ENCODE results near the gene INTS7. TPM values are rescaled to one million over a fixed set of nuclear protein-coding genes. Genes with fewer than 3 reads are reported as not detected.

The INTS7 gene
- total and polyA plus RNA-seq, 9 of the 15 experiments (the other 6 are each of a cell fraction or from before 2014, with no cell fraction given), result 27.3 to 68.4 (median 40.4) TPM

DNA sequence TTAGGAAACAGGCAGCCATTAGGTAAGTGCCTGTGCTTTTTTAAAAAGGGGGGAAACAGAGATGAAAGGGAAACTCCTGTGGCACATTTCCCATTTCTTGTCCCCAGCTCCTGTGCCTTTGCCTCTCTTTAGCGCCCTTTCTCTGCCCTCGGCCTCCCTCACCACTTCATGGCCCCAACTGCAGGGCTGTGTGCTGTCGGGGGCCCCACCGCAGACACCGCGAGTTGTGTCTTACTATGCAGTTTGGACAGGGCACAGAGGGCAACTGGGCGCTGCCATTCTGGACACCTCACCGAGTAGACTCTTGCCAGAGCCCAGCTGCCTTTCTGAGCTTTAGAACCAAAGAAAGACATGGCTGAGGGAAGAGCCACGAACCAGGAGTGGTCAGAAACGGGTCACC, 111.1 kb downstream of the INTS7 start:
- intact Hi-C loops (cut with micrococcal nuclease) (no loop called here), in situ Hi-C loops (cut with MboI) (no loop called here)
- CTCF ChIA-PET (ENCODE audit: low intra/inter-chr PET ratio), result no interaction called here
- no peaks in the 10 kb centered on the region; a peak in 1 of 5 replicates for H3K27me3 ChIP-seq (ENCODE audit: control insufficient read depth in 2 of 2, insufficient read depth in 2 of 2, low read length in 2 of 2)
- H3K4me1 ChIP-seq (replicated peaks in 1 of 2; ENCODE audit: control insufficient read depth in 2 of 2, insufficient read depth in 2 of 2, low read length in 2 of 2), result peaks cover 4 to 26% of the 10 kb centered on the region in 2 experiments; a peak in 4 of 5 replicates
- no TSS peak for BruUV-seq (replicated peaks)
- DNase-seq (ENCODE audit: extremely low read depth in 1 of 4, low spot score in 3 of 4) (no peak), FAIRE-seq (no peak), ATAC-seq (no peak)
- H3K9ac ChIP-seq (ENCODE audit: insufficient read depth in 1 of 2, low read depth in 2 of 2, low read length in 2 of 2), result no peak overlapping the region
- no peaks in the 10 kb centered on the region for H3K9me3 ChIP-seq (replicated peaks; ENCODE audit: control insufficient read depth, insufficient read depth, low read depth, low read length)
- no peaks in the 10 kb centered on the region for H4K20me1 ChIP-seq (replicated peaks; ENCODE audit: control insufficient read depth, insufficient read depth, low read length)
- no peak overlapping the region for H3K4me3 ChIP-seq
- H3K79me2 ChIP-seq (ENCODE audit: control insufficient read depth, insufficient read depth, low read length), result no peaks in the 10 kb centered on the region
- 49% methylated on average over 10 of the region's 10 CpGs for WGBS (ENCODE audit: insufficient coverage, low coverage, missing lambda C conversion rate)
- H3K36me3 ChIP-seq (ENCODE audit: control insufficient read depth, insufficient read depth, low read length), result no peaks in the 10 kb centered on the region
- H2AFZ ChIP-seq (ENCODE audit: low read depth, low read length), result peak overlapping the region; percentile 28; the same call in 1 of the 2 replicates
- POLR2A ChIA-PET, result interaction anchor here (0.8 to 1.4 kb wide), 3 partner anchors 10 to 249 kb away, joined by 3 to 4 read pairs (median 3); partner anchors contain the start of gene NEK2
- no peak overlapping the region for H3K27ac ChIP-seq (ENCODE audit: extremely low read depth, low read depth, low read length)
- no peak overlapping the region for H3K4me2 ChIP-seq (ENCODE audit: insufficient read depth, low read length)
- no peaks in the 10 kb centered on the region for H3K9me1 ChIP-seq (ENCODE audit: control insufficient read depth, insufficient read depth, low read length)
- TF ChIP-seq, protein P1, sequence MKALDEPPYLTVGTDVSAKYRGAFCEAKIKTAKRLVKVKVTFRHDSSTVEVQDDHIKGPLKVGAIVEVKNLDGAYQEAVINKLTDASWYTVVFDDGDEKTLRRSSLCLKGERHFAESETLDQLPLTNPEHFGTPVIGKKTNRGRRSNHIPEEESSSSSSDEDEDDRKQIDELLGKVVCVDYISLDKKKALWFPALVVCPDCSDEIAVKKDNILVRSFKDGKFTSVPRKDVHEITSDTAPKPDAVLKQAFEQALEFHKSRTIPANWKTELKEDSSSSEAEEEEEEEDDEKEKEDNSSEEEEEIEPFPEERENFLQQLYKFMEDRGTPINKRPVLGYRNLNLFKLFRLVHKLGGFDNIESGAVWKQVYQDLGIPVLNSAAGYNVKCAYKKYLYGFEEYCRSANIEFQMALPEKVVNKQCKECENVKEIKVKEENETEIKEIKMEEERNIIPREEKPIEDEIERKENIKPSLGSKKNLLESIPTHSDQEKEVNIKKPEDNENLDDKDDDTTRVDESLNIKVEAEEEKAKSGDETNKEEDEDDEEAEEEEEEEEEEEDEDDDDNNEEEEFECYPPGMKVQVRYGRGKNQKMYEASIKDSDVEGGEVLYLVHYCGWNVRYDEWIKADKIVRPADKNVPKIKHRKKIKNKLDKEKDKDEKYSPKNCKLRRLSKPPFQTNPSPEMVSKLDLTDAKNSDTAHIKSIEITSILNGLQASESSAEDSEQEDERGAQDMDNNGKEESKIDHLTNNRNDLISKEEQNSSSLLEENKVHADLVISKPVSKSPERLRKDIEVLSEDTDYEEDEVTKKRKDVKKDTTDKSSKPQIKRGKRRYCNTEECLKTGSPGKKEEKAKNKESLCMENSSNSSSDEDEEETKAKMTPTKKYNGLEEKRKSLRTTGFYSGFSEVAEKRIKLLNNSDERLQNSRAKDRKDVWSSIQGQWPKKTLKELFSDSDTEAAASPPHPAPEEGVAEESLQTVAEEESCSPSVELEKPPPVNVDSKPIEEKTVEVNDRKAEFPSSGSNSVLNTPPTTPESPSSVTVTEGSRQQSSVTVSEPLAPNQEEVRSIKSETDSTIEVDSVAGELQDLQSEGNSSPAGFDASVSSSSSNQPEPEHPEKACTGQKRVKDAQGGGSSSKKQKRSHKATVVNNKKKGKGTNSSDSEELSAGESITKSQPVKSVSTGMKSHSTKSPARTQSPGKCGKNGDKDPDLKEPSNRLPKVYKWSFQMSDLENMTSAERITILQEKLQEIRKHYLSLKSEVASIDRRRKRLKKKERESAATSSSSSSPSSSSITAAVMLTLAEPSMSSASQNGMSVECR (CRISPR knock-in tag; IDR thresholded peaks at IDR 0.05), result no peak
- TF ChIP-seq ZNF165 (CRISPR knock-in tag; IDR thresholded peaks at IDR 0.05; ENCODE audit: borderline replicate concordance), result no peak
- TF ChIP-seq RBBP5 (IDR thresholded peaks at IDR 0.05; ENCODE audit: borderline replicate concordance, insufficient read depth, low read length, poor library complexity, severe bottlenecking), result no peak
- no peak for TF ChIP-seq RNF219 (CRISPR knock-in tag; IDR thresholded peaks at IDR 0.05)
- no peak for TF ChIP-seq BDP1 (IDR thresholded peaks at IDR 0.05; ENCODE audit: insufficient read depth, insufficient read length)
- no peak for TF ChIP-seq MCM7 (IDR thresholded peaks at IDR 0.05)
- TF ChIP-seq NR1H2 (CRISPR knock-in tag; IDR thresholded peaks at IDR 0.05), result no peak
- TF ChIP-seq CEBPG (CRISPR knock-in tag; IDR thresholded peaks at IDR 0.05), result no peak
- TF ChIP-seq CEBPG (tag; conservative IDR thresholded peaks at IDR 0.05 in 1 of 2, IDR thresholded peaks at IDR 0.05 in 1 of 2), result no peak

Measured in K562 (cell line).